Hypothalamus (tissue), 51 donors: ENCODE measurements around the gene SLC9A3.
A peak's percentile ranks its signal among the peaks of the same experiment; 100 is the strongest.
"Not testable (repeated sequence)": the region's sequence is repeated elsewhere in the genome, so short reads cannot be mapped to it uniquely, and the experiment has no call there.

ENCODE experiments used
- DNase-seq, 51 donors: peaks; one replicate each; lab custom pipeline; 2025; lab: John Stamatoyannopoulos, UW

Gene SLC9A3

GRCh38 chr5:478369-478981, 45.8 kb downstream of the SLC9A3 start:
- DNase-seq, result no peak

DNA sequence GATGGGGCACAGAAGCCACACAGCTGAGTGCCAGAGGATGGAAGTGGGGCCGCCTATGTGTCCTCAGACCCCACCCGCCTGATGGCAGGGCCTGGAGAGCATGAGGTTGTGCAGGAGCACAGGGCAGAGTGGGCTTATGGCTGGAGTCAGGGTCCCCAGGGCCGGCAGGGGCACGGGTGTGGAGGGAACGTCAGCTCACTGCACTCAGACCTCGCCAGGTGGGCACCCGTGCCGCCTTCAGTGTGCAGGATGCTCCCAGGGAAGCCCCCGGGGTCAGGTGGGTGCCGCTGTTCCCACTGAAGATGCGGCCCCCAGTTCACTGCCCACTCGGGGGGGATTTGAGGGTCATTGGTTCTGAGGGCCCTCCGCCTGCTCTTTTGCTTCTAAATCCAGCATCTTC, 46.4 kb downstream of the SLC9A3 start:
- DNase-seq, result no peak

- no peak for DNase-seq
Measured at GRCh38 chr5:477247-477646, 47.0 kb downstream of the SLC9A3 start.

GRCh38 chr5:476814-477175, 47.5 kb downstream of the SLC9A3 start:
- DNase-seq, result no peak

- DNase-seq, result no peak
Measured at GRCh38 chr5:476102-476813, 48.0 kb downstream of the SLC9A3 start.

DNA sequence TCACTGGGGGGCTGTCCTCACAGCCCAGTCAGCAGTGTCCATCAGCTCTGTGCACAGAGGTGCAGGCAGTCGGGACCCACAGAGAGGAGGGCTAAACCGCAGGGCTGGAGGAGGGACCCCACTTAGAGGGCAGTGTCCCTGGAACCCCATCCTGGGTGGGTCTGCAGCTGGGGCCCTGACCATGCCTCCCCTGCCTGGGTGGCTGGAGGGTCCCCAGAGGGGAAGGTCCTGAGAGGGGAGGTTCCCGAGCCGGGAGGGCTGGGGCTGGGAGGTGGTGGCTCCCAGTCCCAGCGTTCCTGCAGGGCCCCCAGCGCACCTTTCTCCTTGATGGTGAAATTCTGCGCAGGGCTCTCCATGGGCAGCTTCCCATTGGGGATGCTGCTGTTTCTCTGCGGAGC, 48.5 kb downstream of the SLC9A3 start:
- DNase-seq, result no peak

GRCh38 chr5:474840-475661, 49.2 kb downstream of the SLC9A3 start:
- DNase-seq, result no peak

- not testable (repeated sequence) for DNase-seq
Measured at GRCh38 chr5:474232-474839, 49.9 kb downstream of the SLC9A3 start.

DNA sequence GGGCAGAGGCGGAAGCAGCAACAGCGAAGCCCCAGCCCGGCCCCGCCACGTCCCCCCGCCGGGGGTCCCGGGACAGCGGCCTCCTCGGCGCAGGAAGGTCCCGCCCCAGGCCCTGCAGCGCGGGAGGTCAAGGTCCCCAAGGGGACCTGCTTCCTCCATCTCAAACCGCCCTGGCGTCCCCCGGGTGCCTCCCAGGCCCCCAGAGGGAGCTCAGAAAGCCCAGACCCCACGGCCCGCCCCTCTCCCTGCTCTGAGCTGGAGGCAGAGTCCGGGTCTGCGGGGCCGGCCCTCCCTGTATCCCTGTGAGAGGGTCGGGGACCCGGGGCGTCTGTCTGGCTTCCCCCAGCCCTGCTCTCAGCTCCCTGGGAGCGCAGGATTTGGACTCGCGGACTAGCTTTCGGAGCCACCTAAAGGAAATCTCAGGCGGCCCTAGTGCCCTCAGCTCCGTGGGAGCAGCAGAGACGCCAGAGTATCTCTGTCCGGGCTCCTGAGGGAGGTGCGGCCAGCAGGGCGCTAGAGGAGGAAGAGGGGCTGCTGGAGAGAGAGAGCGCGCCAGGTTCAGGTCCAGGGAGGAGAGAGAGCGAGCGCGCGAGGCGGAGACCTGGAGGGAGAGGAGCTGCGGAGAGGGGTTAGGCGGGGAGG, 50.6 kb downstream of the SLC9A3 start:
- peak in 10 of 51 donors; percentile 11 to 61 (median 35) for DNase-seq

DNA sequence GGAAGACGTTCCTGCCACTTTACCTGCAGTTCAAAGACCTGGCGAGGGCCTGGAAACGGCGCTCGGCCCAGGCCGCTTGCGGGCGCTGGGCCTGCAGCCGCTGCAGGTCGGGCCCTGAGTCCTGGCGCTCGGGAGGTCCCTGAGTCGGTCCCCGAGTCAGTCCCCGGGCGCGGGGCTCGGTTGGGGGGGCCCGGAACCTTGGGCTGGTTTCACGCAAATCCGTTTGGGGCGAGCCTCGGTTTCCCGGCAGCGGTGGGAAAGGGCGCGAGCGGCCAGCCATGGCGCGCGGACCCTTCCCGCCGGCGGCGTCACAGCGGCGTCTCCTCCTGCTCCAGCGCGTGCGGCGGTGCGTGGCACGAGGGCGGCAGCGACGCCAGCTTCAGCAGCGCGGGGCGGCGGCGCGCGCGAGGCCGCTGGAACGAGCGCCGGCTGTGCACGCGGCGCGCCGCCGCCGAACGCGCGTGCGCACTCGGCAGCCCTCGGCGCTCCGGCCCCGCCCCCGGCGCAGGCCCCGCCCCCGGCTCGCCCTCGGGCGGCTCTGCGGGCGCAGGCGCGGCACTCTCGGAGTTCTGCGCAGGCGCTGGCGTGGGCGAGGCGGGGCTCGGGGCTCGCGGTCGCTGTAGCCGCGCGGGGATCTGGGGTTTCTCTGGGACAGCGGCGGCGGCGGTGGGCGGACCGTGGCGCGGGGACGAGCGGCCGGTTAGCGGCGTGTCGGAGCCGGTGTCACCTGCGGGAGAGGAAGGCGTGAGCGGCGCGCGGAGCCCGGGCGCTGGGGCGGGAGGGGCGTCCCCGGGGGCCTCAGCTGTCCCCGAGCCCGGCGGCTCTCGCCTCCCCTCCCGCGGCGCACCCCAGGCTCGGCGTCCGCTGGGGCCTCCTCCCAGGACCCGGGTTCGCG, 51.3 kb downstream of the SLC9A3 start:
- peak in 50 of 51 donors; percentile 37 to 91 (median 76) for DNase-seq

DNA sequence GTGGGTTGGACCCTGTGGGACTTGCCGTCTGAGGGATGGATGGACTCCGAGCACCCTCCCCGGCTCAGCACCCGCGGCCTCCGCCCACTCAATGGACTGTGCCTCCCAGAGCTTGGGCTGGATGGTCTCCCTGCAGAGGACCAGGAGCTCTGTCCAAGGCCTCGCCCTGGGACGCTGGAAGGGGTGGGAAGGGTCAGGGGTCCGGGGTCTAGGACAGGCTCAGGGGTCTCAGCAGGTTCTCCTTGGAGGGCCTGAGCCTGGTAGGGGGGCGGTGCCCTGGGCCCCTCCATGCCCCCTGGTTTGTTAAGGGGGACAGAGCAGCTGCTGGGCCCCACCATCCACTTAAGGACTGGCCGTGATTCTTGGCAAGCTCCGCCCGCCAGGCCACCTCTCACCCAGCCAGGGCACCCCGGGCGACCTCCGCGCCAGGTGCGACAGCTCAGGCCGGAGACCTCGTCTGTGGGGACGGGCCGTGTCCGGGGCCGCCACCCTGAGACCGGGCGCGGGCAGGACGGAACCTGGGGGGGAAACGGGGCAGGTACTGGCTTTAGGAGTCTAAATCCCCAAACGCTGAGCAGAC, 52.1 kb downstream of the SLC9A3 start:
- peak in 8 of 51 donors; percentile 9 to 59 (median 28) for DNase-seq

DNA sequence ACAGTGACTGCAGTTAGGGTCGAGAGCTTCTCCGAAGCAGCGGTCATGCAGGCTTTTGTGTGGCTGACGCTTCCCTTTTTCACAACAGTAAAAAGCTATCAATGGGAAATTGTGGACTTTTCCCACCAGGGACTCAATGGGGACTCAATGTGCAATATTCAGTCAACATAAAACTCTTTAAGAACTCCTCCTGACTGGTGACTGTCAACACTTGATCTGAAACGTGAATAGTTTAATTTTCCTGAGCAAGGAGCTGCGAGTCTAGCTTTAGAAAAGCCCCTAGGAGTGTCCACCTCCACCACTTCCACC, 52.5 kb downstream of the SLC9A3 start:
- DNase-seq, result no peak

DNA sequence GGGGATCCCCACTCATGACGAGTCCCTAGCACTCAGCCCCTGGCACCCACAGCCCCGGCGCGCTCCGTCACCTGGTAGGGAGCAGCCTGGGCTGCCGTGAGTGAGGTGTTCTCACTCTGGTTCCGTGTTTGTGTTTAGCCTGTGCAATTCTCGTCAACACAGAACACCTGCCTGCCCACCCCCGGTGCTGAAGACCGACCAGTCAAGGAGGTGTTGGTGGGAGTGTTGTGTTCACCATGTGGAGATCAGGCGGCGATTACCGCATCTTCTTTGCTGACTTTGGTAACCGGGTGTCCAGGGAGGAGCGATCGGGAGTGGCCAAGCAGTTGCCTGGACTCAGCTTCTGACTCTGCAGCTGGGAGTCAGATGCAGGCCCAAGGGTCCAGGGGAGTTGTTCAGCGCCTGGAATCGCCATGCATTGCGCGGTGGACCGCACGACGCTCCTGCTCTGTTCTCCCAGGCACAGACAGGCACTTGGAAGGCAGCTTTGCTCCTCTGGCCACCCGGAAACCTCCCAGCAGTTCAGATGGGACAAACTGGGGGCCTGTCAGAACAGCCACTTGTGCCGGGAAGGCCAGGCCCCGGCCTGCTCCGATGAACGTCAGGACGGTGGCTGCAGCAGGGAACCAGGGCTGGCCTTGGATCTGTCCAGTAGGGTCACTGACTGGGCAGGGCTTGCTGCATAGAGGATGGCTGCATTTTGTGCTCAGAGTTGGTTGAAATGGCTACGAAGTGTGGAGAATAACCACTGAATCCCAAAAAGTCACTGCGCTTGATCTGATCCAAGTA, 53.1 kb downstream of the SLC9A3 start:
- no peak for DNase-seq

DNA sequence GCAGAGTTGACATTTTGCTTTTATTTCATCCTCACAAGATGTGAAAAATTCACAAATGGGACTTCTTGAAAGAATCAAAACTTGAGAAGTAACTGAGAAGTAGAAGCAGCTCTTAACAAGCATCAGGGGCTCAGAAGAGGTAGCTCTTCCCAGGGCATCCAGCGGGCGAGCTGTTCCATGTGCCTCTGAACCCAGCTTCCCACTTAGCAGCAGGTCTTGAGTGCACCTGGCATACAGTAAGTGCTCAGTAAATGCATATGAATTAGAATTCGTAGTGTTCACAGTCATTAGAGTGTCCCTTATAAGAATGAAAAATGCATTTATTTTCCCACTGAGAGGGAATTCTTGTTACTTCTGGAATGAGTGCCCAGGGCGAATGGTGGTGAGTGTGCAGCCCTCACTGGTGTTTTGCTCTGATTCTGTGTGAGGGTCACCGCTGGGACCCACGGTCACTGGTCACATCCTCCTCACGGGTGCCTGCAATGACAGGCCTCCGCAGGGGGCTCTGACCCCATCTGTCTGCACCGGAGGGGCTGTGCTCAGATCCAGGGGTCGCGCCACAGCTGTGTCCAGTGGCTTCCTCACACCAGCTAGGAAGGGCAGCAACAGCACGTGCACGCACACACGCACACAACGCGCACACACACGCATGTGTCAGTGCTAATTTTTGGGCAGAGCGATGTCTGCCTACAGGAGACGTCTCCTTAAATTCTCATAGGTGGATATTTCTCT, 54.3 kb downstream of the SLC9A3 start:
- DNase-seq, result no peak

DNA sequence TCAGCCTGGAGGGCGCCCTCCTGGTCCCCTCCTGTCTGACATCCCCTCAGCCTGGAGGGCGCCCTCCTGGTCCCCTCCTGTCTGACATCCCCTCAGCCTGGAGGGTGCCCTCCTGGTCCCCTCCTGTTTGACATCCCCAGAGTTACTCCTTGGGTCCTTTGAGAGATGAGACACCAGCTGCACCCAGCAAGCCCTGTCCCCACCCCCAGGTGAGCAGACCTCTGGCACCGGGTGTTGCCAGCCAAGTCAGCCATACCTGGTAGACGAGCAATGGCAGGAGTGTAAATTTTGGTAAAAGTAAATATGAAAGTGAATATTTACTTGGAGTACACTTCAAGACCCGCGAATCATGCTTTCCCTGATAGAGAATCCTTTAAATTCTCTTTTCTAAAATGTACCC, 55.8 kb downstream of the SLC9A3 start:
- DNase-seq, result no peak

DNA sequence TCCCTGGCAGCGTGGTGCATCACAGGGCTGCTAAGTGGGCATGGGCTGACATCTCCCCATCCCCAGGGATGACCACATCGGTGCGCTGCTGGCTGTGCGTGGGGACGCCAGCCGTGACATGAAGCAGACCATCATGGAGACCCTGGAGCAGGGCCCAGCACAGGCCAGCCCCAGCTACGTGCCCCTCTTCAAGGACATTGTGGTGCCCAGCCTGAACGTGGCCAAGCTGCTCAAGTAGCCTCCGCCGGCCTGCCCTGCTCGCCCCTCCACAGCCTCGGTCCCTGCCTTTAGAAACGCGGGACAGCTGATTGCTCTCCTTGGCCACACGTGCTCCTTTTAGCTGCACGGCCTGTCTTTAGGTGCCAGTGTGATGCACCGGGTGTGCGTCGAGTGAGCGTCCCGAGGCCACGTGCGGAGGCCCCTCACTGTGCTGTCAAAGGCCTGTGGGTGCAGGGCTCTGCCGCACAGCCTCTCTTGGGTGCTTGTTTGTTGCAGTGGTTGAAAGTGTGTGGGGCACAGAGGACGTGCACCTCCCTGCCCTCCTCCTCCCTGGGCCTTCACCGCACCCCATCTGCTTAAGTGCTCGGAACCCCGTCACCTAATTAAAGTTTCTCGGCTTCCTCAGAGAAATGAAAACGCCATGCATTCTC, 57.5 kb downstream of the SLC9A3 start:
- no peak for DNase-seq

DNA sequence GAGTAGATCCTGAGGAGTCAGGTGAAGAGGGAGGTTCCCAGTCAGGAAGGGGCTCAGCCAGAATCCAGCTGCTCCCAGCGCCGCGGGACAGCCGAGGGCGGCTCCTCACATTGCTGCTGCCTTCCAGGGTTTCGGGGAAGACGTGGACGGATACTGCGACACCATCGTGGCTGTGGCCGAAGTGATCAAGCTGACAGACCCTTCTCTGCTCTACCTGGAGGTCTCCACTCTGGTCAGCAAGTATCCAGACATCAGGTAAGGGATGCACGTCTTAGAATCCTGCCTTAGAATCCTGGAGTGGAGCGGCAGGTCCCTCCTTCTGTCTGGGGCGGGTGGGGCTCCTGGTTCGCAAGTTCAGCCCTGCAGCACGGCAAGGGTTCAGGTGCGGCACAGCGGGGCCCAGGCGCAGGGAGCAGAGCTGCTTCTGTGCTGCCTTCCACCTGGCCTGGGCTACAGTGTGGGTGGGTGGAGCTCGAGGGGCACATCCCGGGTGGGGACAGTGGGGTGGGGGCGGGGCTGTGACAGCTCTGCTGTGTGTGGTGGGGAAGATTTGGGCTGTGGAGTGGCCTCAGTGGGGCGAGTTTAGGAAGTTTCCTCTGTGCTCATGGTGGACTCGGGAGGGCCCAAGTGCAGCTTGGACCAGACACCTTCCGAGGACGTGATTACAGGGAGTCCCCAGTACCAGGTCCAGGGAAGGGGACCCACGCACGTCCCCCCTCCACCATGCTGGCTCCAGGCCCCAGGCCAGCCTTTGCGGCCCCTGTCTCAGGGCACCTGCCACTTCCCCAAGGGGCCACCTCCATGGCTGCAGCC, 58.5 kb downstream of the SLC9A3 start:
- no peak for DNase-seq
